Esophagus mucosa (tissue), 1 donor: ENCODE data around the gene DUOX2. TPM values are rescaled to one million over a fixed set of nuclear protein-coding genes. Genes with fewer than 3 reads are reported as not detected.
"Not testable (repeated sequence)": the region's sequence is repeated elsewhere in the genome, so short reads cannot be mapped to it uniquely, and the experiment has no call there.

Experiments
- ATAC-seq: fragments of 200-7000 bp; cut with Tn5 transposase; one replicate; pipeline ENCODE4 v1.9.1; 2020
- total RNA-seq: library from RNA; stranded (reverse); gene quantifications from one replicate; pipeline ENCODE4 v1.2.4, GENCODE V29; 2023
- donor health status: DM: yes; HTN: yes; CAD: no.

Gene DUOX2
- total RNA-seq, 1 donor from 2014 or later: 29.3 TPM

GRCh38 chr15:45138814-45139765, 25.1 kb upstream of the DUOX2 start:
- no peak for ATAC-seq

GRCh38 chr15:45137703-45138102, 23.7 kb upstream of the DUOX2 start:
- ATAC-seq: no peak

GRCh38 chr15:45136378-45136764, 22.4 kb upstream of the DUOX2 start:
- ATAC-seq: no peak

DNA sequence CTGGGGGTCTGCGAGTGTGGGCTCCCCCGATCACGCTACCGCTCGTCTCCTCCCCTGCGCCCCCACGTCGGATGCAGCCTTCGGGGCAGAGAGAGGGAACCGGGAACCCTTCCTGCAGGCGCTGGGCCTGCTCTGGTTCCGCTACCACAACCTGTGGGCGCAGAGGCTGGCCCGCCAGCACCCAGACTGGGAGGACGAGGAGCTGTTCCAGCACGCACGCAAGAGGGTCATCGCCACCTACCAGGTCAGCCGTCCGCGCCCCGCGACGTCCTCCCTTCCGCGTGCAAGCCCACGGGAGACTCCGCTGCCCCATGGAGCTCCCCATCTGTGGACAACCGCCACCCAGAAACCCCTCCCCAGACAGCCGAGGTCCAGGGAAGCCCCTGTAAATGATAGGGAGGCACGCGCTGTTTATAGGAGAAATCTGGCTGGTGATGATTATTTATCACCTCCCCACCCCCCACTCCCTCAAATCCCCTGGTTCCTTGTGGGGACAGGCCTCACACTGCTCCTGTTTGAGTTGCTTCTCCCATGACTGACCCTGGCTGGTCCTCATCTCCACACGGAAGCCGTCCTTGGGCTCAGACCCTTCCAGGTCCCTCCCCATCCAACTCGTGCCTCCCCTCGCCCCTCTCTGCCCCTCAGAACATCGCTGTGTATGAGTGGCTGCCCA, 21.9 kb upstream of the DUOX2 start:
- not testable (repeated sequence) for ATAC-seq

DNA sequence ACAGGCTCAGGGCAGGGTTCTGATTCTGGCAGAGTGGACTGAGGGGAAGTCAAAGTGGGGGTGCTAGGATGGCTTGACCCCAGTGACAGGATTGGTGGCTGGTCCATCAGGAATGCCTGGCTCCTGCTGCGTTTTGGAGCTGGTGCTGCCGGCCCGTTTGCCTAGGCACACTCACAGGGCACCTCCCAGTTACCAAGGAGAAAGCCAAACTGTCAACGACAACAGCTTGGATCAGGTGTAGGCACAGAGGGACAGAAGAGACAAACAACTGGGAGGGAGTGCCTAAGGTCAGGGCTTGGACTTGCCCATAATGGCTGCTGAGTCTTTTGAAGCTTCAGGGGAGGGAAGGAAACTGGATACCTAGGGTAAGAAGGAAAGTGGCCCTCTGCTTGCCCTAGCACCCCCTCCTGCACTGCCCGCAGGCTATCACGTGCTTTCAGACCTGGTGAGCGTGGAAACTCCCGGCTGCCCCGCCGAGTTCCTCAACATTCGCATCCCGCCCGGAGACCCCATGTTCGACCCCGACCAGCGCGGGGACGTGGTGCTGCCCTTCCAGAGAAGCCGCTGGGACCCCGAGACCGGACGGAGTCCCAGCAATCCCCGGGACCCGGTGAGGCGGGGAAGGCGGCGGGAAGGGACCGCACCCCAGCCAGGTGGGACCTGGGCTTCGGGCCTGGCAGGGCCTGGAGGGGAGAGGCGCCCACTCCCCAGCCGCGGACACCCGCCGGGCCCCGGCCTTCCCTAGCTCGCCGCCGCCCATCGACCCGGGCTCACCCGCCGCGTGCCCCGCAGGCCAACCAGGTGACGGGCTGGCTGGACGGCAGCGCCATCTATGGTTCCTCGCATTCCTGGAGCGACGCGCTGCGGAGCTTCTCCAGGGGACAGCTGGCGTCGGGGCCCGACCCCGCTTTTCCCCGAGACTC, 21.0 kb upstream of the DUOX2 start:
- ATAC-seq: no peak

- no peak for ATAC-seq
These were observed 20.1 kb upstream of the DUOX2 start for GRCh38 chr15:45134046-45134445.

DNA sequence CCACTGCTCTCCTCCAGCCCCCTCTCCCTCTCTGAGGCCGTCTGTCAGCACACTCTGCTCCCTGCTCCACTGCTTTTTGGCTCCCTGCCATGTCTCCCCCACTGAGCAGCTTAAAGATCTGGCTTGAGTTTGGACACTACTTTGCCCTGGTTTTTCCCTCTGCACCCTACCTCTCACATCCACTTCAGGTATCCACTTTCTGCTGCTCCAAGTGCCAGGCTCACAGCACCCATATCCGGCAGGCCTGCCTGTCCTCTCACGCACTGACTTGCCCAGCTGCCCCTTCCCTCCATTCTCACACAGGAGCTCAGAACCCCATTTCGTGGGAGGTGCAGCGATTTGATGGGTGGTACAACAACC, 19.6 kb upstream of the DUOX2 start:
- no peak for ATAC-seq

GRCh38 chr15:45132844-45133560, 19.0 kb upstream of the DUOX2 start:
- peak; percentile 17 for ATAC-seq

DNA sequence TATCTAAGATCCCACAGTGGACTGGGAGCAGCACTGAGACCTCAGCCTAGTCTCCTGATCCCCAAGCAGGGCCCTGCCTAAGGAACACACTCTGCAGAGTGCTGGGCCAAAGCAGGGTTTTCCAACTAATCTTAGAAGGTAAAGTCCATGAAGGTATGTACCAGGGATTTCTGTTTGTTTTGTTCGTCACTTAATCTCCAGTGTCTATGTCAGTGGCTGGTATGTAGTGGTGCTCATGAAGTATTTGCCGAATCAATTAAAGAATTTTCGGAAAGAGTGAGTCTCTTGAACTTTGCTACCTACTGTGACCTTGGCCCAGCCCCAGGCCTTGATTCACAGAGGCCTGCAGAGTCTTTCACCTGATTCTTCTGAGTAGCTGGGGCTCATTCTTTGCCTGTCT, 17.5 kb upstream of the DUOX2 start:
- no peak for ATAC-seq

GRCh38 chr15:45130291-45131000, 16.5 kb upstream of the DUOX2 start:
- peak; percentile 0 for ATAC-seq

DNA sequence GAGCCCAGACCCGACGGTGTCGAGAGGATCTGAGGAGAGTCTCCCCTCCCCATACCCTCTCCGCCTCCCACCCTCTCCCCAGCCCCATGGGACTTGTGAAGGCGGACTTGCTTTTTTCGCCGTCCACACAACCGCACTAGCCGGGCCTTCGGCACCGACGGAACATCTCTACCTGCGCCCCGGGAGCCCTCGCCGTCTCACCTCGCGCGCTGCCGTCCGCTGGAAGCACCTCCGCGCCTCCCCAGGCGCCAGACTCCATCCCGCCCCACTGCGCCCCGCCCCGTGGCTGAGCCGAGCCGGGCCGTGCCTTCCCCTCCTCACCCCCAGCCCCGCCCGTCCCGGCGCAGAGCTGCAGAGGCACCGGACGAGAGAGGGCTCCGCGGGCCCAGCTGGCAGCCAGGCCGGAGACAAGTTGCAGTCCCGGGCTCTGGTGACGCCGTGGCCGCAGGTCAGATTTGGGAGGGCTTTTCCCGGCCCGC, 15.7 kb upstream of the DUOX2 start, which contains the start of the genes DUOX1 and DUOXA1:
Gene DUOX1, plus strand, starts transcription at position 344 of the 479 bp plus-strand sequence. CDS start 1,973 bp downstream, outside the sequence.
Gene DUOXA1, minus strand, starts transcription at position 229 of the 479 bp plus-strand sequence. CDS start 6,865 bp downstream, outside the sequence.
- ATAC-seq: peak; percentile 91

DNA sequence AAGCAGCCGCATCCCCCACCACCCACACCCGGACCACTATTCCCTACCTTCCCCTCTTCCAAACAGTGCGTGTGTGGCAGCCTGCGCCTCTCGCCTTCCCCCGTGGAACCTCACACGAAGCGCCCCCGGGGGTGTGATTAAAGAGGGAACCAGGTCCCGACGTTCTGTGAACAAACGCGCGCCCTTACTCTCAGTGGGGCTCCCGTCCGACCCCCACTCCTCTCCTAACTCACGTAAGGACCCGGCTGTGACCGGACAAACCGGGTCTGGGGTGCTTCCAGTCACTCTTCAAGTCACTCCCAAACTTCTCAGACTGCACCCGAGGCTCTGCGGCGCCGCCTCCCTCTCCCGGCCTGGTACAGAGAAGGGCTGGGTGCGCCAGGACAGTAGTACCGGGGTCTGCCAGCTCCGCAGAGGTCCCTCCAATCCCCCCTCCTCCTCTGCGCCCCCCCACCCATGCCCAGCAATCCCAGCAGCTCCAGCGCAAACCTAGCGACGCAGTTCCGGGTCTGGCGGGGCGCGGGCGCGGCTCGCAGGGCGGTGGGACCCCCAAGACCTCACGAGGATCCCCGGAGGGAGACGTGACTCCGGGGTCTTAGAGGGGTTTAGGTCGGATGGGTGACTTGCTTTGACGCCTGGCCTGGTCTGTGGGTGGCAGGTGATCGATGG, 15.1 kb upstream of the DUOX2 start:
- ATAC-seq: peak; percentile 60

DNA sequence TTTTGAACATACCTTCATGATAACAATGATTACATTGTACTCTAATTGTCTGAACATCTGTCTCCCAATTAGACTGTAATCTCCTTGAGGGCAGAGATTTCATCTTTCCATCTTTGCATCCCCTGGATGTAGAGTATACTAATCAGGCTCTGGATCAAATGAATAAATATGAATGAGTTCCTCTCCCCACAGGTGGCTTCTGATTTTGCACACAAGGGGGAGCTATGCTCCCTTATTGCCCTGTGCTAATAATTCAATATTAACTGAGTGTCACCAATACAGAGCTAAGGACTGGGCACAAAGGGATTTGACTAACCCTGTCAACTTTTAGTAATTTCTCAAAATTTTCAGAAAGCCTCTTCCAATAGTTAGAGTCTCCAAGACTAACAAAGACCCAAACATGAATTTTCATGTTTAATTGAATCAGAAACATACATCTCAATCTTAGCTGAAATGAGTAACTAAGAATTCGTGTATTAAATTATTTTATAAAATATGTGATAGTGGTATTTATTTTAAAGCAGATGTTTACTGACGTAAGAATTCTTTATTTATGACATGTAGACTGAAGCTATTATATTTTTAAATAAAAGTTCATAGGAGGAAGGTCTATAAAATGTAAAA, 12.7 kb upstream of the DUOX2 start:
- peak; percentile 13 for ATAC-seq

- peak; percentile 67 for ATAC-seq
These were observed 9.4 kb upstream of the DUOX2 start for GRCh38 chr15:45123397-45123796.

- no peak for ATAC-seq
These were observed 8.7 kb upstream of the DUOX2 start for GRCh38 chr15:45122719-45123118.

DNA sequence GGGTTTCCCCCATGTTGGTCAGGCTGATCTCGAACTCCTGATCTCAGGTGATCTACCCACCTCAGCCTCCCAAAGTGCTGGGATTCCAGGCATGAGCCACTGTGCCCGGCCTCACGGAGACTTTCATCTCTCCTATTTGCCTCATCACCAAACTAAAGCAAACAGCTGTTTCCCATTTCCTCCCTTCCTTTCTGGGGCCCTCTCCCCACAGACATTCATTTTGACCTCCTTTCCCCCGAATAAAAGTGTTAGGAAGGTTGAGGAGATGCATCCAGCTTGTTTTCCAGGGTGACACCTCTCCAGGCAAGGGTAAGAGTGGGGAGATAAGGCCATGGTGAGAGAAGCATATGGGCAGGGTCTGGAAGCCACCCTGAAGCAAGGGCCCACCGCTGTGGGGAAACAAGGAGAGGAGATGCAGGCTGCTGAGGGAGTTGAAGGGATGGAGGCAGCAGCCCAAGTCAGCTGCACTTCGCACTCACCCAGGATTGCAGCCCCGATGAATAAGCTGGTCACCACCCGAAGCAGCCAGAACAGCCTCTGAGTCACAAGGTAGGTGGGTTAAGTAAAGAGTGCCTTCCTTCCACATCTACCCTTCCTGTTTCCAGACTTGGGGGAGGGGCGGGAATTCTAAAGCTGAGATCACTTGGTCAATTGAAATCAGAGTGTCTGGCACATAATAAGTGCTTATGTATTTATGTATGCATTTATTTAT, 7.9 kb upstream of the DUOX2 start:
- ATAC-seq: peak; percentile 55

- no peak for ATAC-seq
These were observed 7.0 kb upstream of the DUOX2 start for GRCh38 chr15:45121020-45121419.

- no peak for ATAC-seq
These were observed 6.4 kb upstream of the DUOX2 start for GRCh38 chr15:45120081-45120972.
